Activated CD8-positive, alpha-beta memory T cell treated with anti-CD3 and anti-CD28 coated beads, Interleukin-2, amount 50 U/mL, for 48 hours (primary cell): Measurements from ENCODE around the gene STARD13.

Experiments used
- DNase-seq: peaks from one replicate; pipeline ENCODE4 v3.0.0-alpha.2; 2020

The STARD13 gene, protein sequence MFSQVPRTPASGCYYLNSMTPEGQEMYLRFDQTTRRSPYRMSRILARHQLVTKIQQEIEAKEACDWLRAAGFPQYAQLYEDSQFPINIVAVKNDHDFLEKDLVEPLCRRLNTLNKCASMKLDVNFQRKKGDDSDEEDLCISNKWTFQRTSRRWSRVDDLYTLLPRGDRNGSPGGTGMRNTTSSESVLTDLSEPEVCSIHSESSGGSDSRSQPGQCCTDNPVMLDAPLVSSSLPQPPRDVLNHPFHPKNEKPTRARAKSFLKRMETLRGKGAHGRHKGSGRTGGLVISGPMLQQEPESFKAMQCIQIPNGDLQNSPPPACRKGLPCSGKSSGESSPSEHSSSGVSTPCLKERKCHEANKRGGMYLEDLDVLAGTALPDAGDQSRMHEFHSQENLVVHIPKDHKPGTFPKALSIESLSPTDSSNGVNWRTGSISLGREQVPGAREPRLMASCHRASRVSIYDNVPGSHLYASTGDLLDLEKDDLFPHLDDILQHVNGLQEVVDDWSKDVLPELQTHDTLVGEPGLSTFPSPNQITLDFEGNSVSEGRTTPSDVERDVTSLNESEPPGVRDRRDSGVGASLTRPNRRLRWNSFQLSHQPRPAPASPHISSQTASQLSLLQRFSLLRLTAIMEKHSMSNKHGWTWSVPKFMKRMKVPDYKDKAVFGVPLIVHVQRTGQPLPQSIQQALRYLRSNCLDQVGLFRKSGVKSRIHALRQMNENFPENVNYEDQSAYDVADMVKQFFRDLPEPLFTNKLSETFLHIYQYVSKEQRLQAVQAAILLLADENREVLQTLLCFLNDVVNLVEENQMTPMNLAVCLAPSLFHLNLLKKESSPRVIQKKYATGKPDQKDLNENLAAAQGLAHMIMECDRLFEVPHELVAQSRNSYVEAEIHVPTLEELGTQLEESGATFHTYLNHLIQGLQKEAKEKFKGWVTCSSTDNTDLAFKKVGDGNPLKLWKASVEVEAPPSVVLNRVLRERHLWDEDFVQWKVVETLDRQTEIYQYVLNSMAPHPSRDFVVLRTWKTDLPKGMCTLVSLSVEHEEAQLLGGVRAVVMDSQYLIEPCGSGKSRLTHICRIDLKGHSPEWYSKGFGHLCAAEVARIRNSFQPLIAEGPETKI

DNA sequence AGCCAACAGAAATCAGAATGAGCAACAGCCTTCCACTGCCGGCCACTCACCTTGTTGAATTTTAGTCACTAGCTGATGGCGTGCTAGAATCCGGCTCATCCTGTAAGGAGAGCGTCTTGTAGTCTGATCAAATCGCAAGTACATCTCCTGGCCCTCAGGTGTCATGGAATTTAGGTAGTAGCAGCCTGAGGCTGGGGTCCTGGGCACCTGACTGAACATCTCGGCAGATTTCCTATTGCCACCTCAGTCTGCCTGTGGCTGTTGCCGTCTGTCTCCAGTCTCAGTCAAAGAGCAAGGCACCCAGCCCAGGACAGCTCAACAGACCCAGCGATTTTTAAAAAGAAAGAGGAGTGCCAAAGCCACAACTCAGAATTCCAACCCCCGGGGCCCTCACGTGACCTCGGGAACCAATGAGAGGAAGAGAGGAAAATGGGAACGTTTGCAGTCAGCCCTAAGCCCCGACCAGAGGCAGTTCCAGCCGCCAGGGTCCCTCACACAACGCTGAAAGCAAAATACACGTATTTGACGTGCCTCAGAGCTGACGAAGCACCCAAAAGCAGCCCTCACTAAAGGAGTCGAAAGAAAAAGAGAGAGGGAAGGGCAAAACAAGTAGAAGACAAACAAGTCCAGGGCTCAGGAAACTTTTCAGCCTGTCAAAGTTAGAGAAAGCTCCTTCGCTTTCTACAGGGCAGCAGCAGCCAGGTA is at the start of gene STARD13:
STARD13 (minus strand) TSS at position 336 of the 705 bp plus-strand sequence; CDS start at position 219, 117 bp downstream.
- peak; percentile 55 for DNase-seq

DNA sequence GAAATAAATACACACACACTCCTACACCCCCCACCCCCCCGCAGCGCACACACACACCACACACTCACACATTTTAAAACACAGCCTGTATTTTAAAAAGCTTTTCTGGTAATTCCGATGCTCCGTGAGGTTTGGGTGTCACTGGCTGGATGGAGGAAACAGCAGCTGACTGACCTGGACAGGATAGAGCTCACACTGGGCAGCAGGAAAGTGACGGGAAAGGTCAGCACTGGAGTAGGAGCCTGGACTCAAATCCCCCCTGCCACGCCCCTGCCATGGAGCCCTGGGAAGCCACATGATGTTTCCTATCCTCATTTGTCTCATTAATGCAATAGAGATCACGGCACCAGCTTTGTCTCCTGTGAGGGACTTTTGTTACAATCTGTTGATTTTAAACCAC is 49.3 kb upstream of the STARD13 start:
- DNase-seq = no peak

DNA sequence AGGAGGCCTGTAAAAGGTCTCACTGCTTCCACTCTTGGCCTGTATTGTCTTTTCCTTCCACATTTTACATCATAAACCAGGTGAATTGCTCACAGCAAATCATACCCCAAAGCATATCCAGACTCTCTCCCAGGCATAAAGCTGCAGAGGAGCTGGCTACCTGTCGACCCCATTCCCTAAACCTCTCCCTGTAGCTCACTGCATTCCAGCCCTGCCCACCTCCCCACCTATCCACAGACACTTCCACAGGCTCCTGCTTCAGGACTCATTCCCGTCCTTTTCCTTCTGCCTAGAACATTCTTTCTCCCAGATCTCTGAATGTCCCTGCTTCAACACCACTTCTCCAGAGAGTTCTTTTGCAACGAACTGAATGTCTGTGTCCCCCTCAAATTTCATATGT is 46.4 kb upstream of the STARD13 start:
- no peak for DNase-seq

DNA sequence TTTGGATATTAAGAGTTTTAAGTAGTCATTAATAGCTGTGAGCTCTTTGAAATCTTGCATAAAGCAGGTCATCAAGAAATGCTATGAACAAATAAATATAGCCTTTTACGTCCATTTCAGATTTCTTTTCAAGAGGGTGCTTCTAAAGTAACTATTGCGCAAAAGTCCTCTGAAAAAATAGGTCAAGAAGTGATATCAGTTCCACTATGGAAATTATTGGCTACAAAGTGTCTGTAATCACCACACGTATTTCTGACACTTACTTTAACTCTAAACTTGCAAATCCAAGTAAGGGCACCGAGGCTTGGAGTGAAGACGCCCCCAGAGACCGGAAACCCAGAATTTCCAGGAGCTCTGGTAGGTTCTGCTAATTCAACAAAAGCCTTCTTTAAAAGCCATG is 44.9 kb upstream of the STARD13 start:
- DNase-seq = no peak

DNA sequence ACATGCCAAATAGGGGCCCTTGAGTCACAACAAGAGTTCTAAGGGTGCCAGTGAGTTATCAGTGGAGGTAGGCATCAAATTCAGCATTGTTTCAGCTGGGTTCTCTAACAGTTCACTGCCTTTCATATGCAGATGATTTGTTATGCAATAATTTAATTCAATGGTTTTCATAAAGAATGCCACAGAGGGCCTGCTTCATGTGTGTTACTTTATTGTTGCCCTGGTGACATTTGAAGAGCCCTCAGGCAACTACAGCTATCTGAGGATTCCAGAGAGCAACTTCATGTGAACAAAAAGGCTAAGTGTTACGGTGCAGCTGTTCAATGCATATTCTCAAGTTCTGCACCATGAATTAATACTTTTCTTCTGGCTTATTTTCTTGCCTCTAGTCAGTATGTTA is 43.1 kb upstream of the STARD13 start:
- DNase-seq = no peak

DNA sequence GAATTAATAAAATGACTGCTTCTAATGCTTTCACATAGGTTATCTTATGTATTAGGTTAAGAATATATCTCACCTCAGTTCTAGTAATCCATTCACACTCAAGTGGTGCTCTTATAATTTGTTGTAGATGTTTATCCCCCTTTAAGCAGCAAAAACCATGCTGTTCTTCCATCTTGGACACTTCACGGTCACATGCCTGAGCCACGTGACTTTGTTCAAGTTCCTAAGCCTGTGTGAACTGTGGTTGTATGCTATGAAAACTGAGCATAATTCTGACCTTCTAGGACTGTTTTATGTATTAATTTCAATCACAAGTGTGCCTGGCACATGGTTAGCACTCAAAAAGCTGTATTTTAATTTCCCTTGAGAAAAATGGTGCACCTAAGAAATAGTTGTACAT is 41.2 kb upstream of the STARD13 start:
- no peak for DNase-seq

DNA sequence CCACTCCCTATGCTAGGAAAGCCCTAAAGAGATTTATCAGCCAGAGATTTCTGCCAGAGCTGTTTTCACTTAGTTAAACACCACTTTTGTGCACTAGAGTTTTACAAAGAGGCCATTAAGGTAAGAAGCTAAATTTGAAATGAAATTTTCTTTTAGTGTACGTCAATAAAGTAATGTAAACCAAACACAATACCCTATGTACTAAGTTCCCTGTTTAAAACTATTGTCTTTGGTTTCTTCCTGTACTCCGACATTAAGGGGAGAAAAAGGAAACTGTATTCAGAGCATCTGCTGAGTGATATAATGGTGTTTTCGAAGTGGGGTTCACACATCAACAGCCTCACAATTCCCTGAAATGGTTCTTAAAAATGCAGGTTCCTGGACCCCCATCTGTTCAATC is 40.7 kb upstream of the STARD13 start:
- no peak for DNase-seq

DNA sequence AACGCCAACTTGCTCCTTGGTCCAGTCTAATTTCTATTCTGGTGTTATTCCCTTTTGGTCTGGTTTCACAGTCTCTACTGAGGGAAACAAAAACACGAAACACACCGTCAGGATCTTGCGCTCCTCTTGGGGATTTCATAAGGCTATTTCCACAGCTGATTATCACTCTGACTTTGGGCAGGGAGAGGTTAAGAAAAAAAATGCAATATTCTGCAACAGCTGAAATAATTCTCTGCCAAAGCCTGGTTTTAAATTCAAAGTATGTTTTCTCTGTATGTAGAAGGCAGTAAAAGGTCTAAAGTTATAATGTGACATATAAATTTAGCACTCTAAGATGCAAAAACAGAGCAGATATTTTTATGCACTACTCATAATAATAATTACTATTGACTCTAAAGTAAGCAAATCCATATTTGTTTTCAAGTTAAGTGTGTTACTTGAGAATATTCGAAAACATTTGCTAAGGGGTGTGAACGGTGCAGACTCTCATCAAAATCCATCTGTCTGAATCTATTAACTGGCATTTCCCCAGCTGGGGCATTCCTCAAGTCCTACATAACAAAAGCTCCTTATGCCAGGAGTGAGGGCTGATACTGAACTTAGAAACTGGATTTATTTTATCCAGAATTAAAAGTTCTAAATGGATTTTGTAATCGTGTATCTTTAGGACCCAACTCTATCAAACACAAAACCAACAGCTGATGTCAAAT is 38.4 kb upstream of the STARD13 start:
- DNase-seq = no peak

DNA sequence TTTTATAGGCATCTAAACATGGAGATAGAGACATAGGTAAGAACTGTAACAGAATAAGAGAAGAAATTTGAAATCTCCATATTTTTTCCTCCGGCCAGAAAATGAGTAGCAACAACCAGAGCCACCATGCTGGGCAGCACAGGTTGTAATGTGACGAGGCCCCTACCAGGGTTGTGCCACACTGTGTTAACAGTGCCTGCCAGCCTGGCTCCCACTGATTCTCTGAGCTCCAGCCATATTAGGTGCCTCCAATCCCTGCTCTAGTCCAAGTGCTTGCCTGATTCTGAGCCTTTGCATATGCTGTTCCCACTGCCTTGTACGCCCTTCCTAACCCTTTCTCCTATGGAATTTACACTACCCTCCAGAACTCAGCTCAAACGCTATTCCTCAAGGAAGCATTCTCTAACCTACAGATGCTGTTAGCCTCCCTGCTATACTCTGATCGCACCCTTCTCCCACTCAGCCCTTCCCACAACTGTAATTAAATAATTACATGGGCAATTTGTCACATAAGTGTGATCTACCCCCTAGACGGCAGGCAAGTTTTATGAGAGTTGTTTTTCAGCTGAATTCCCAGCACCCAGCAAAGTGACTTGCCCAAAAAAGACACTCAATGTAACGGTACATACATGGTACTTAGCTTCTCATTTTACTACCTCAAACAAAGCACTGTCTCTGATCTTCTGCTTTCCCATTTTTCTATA is 37.6 kb upstream of the STARD13 start:
- no peak for DNase-seq

DNA sequence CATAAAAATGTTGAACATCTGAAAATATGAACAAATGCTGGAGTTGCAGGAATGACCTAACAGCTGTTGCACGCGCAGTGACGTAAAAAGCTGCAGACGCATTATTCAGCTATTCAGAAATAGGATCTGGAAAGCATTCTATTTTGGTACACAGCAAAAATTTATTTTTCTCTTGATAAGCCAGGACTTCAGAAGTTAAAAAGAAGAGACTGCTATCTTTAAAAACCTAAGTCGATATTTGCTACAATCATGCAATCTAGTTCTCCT is 36.9 kb upstream of the STARD13 start:
- DNase-seq = no peak

DNA sequence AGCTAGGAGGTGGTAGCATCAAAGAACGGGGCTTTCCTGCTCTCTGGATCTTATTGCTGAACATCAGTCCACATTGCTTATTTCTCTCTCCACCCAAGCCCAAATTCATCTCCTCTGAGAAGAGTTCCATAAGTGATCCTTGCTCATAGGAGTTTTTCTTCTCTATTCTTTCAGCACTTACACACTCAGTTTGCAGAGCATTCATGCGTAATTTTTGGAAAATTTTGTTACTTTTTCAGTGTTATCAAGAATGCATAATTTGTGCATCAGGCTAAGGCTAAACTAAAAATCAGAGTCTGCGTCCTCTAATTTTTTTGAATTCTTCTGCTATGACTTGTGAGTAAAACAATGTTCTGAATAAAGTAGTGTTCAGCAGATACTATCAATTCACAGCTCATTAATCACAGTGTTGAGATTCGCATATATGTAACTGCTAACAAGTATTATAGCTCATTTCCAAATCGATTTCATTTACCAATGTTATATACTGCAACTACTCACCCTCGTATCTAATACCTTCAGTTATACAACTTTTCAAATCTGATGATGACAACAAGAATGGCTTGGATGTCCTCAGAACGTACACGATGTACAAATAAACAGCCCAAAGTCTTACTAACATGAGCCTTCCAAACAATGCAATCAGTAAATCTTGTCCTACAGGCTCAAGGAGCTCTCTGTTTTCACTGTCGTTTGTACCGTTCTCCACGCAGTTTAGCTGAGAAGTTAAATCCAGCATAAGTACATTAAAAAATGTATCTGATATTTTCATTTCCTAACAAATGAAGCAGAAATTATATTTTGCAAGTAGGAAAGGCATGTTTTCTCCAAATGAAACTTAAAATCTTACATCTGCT is 36.4 kb upstream of the STARD13 start:
- no peak for DNase-seq

DNA sequence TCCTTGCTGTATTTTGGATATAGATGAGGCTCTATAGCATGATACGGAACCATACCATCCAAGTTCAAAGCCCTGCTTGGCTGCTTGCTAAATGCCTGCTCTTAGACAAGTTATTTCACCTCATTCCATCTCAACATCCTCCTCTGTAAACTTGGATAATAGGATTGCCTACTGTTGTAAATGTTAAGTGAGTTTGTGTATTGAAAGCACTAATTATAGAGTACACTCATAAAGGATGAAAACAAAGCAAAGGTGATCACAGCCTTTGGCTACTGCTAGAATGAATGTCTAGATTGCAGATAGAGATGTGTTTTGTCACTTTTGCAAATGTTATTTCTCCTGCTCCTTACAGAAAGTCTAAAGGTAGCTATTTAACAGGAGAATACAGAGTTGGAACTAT is 34.3 kb upstream of the STARD13 start:
- DNase-seq = no peak

DNA sequence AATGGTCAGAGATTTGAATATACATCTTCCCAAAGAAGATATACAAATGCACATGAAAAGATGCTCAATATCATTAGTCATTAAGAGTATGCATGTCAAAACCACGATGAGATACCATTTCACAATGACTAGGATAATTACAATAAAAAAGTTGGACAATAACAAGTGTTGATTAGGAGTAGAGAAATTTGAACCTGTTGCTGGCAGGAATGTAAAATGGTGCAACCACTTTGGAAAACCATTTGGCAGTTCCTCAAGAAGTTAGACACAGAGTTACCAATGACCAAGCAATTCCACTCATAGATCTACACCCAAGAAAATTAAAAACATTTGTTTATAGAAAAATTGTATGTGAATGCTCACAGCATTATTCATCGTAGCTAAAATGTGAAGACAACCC is 33.2 kb upstream of the STARD13 start:
- no peak for DNase-seq

DNA sequence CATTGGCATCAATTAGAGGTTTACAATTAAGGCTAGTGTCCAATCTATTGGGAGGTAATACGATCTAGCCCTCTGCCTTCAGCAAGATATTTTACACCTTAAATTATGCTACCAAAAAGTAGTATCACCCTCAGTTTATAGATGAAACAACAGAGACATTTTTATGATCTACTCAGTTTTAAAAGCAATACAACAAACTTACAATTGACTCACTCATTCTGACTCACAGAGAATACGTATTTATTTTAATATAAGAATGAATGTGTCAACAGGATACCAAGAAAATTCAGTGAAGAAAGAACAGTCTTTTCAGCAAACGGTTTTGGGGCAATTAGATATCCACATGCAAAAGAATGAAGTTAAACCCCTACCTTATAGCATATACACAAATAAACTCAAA is 32.5 kb upstream of the STARD13 start:
- no peak for DNase-seq

DNA sequence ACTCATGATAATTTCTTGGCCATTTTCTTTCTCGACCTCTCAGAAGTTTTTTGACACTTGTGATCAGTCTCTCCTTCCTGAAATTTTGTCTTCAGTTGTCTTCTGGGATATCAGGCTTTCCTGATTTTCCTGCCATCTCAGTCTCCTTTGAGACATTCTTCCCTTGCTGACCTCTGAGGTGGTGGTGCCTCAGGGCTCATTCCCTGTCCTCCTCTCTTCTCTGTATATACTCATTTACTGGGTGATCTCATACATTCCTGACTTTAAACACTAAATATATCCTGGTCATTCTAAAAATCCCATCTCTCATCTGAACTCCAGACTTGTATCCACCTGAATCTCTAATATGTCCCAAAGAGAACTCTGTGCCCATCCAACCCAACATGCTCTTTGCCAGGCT is 31.3 kb upstream of the STARD13 start:
- DNase-seq = no peak

DNA sequence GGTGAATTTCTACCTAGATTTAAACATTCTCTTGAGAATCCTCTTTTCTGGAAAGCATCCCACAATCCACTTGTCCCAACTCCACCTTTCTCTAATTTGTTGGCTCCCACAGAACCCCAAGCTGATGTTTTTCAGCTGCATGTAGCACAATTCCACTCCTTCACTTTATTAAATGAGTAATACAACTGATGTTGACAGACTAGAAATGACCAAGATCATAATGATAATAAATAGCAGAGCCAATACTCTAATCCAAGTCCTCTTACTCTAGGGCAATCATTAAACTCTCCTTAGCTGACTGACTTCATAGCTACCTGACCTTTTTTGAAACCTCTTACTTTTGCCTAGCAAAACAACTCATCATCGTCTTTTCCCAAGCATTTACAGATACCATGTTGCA is 27.9 kb upstream of the STARD13 start:
- no peak for DNase-seq

DNA sequence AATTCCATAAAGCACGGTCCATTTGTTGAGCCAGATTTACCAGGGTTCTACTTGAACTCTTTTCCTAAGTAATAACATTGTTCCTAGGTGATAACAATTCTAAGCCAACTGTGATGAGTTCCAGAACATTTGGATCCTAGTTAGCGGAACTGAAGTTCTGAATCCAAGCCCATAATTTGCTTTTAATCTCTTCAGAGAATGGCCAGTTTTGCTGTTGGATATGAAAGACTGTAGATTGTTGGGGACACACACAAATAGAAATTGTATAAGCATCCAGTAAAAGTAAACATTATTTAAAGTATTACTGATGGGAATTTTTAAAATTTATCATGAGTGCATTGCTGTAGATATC is 27.3 kb upstream of the STARD13 start:
- no peak for DNase-seq

DNA sequence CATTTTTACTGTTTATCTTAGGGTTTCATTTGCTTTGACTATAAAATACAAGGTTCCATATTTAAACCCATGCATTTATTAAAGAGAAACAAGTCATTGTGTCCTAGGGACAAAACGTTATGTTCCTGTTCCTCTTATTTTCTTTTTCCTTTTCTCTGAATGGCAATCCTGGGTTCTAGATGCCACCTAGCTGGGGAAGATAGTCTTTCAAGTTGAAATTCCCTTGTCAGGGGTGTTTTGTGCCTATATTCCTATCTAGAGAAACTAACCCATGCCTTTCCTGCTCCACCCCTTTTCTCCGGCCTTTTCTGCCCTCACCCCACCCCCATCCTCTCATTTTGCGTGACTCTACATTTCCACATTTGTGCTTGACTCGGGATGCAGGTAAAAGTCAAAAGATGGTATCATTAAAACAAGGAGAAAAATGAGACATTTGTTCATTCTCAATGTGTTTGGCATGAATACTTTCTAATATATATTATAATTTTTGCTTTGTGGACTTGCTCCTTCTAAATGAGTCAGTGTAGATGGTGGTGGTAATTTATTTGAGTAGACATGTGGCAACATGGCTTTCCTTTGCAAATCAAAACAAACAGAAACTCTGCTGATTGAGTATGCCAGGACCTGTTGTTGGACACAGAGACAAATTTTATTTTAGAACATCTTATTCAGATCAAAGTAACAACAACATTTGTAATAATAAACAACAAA is 26.8 kb upstream of the STARD13 start:
- no peak for DNase-seq

DNA sequence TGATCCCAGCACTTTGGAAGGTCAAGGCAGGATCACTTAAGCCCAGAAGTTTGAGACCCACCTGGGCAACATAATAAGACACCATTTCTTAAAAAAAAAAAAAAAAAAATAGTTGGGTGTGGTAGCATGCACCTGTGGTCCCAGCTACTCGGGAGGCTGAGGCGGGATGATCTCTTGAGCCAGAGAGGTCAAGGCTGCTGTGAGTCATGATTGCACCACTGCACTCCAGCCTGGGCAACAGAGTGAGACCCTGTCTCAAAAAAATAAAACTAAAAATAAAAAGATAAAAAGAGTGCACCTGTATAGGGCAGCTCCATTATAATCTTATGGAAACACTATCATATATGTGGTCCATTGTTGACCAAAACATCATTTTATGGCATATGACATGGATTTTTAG is 25.5 kb upstream of the STARD13 start:
- DNase-seq = no peak

DNA sequence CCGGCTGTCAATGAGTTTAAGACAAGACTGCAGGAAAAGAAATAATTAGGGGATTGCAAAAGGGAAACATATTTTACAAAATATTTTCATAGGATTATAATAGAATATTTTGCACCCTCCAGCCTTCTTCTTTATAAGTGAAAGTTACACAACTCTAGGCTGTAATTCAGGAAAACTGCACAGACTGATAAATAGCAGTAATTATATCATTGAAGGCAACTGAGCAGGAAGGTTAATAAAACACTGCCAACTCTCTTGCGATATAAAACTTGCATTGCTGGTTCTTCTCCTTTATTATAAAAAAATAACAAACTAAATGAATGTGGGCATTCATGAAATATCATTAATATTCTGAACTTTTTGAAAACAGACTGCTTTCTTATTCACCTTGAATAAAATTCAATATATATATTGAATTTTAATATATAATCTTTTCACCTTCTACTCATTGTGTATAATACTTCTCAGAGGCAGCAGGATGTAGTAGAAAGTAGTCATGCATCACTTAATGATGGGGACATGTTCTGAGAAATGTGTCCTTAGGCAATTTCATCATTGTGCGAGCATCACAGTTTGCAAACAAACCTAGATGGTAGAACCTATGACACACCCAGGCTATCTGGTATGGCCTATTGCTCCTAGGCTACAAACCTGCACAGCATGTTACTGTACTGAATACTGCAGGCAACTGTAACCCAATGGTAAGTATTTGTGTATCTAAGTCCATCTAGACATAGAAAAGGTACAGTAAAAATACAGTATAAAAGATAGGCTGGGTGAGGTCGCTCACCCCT is 24.9 kb upstream of the STARD13 start:
- DNase-seq = no peak
